GM12874 (cell line): Measurements from ENCODE around the gene METTL9.

ENCODE experiments used
- CTCF ChIP-seq: IDR thresholded peaks from 2 replicates; pipeline ENCODE4 v1.5.1; 2011; ENCODE audit warnings: low read depth, mild to moderate bottlenecking, control low read depth, low read length, moderate library complexity; ENCODE audit not compliant: insufficient read depth

Gene METTL9

GRCh38 chr16:21566891-21567414 lies 32.4 kb upstream of the METTL9 start:
- TF ChIP-seq CTCF: no peak

GRCh38 chr16:21568502-21569189 lies 30.7 kb upstream of the METTL9 start:
- no peak for TF ChIP-seq CTCF

GRCh38 chr16:21570676-21571017 lies 28.7 kb upstream of the METTL9 start:
- no peak for TF ChIP-seq CTCF

- TF ChIP-seq CTCF: no peak
These were observed 25.0 kb upstream of the METTL9 start for GRCh38 chr16:21574372-21574771.

GRCh38 chr16:21580807-21581206 lies 18.6 kb upstream of the METTL9 start:
- TF ChIP-seq CTCF: no peak

- no peak for TF ChIP-seq CTCF
These were observed 14.6 kb upstream of the METTL9 start for GRCh38 chr16:21584817-21585216.

GRCh38 chr16:21589551-21589950 lies 9.8 kb upstream of the METTL9 start:
- no peak for TF ChIP-seq CTCF
